Mesenchymal stem cell (in vitro differentiated cells and primary cell): ENCODE measurements around the gene APOL5.
A peak's percentile ranks its signal among the peaks of the same experiment; 100 is the strongest.
"Not testable (repeated sequence)": the region's sequence is repeated elsewhere in the genome, so short reads cannot be mapped to it uniquely, and the experiment has no call there.

Source experiments
- DNase-seq: peaks from one replicate; pipeline ENCODE4 v3.0.0-alpha.2; 2013
- H2AFZ ChIP-seq: one replicate; pipeline ENCODE4 v1.6.1; 2013; ENCODE audit warnings: low read depth, mild to moderate bottlenecking, control low read depth, inconsistent platforms, low read length, moderate library complexity
- H2AK5ac ChIP-seq: 2 replicates; pipeline ENCODE4 v1.6.1; 2013; ENCODE audit warnings: low read length, moderate library complexity, mild to moderate bottlenecking, inconsistent platforms; ENCODE audit not compliant: severe bottlenecking
- H2BK120ac ChIP-seq: one replicate; pipeline ENCODE4 v1.6.1; 2013; ENCODE audit warnings: low read depth, mild to moderate bottlenecking, inconsistent platforms, low read length, moderate library complexity
- H2BK12ac ChIP-seq, 2 experiments: one replicate each; pipeline ENCODE4 v1.6.1; 2013; ENCODE audit warnings: inconsistent platforms in 2 of 2, low read length in 2 of 2, mild to moderate bottlenecking in 2 of 2, moderate library complexity in 2 of 2, control low read depth in 1 of 2
- H2BK15ac ChIP-seq: one replicate; pipeline ENCODE4 v1.6.1; 2013; ENCODE audit warnings: mild to moderate bottlenecking, low read depth, inconsistent platforms; ENCODE audit not compliant: poor library complexity, severe bottlenecking
- H2BK5ac ChIP-seq: 2 replicates; pipeline ENCODE4 v1.6.1; 2013; ENCODE audit warnings: low read depth, mild to moderate bottlenecking, low read length, control low read depth, inconsistent platforms; ENCODE audit not compliant: poor library complexity, severe bottlenecking
- H3K14ac ChIP-seq, 2 experiments: one replicate each; pipeline ENCODE4 v1.6.1; 2013; ENCODE audit warnings: inconsistent platforms in 2 of 2, low read length in 2 of 2, control low read depth in 1 of 2, mild to moderate bottlenecking in 1 of 2, moderate library complexity in 1 of 2
- H3K18ac ChIP-seq, 2 experiments: one replicate each; pipeline ENCODE4 v1.6.1; 2013; ENCODE audit warnings: inconsistent platforms in 2 of 2, low read length in 2 of 2, control low read depth in 1 of 2, low read depth in 1 of 2, mild to moderate bottlenecking in 1 of 2
- H3K23ac ChIP-seq, 2 experiments: one replicate each; pipeline ENCODE4 v1.6.1; 2013; ENCODE audit warnings: inconsistent platforms in 2 of 2, low read length in 2 of 2, mild to moderate bottlenecking in 2 of 2, moderate library complexity in 2 of 2, control low read depth in 1 of 2
- H3K27ac ChIP-seq: 2 replicates; pipeline ENCODE4 v1.5.1; 2013; ENCODE audit warnings: mild to moderate bottlenecking, moderate library complexity, low read length, control low read depth, inconsistent platforms; ENCODE audit not compliant: poor library complexity, severe bottlenecking
- H3K27me3 ChIP-seq, 2 experiments: 2 replicates each; pipeline versions ENCODE4 v1.6.1 to v1.7.0; 2013; ENCODE audit warnings: low read length in 2 of 2, mild to moderate bottlenecking in 2 of 2, moderate library complexity in 2 of 2, control low read depth in 1 of 2, inconsistent platforms in 1 of 2; ENCODE audit not compliant: control insufficient read depth in 1 of 2, insufficient read depth in 1 of 2
- H3K36me3 ChIP-seq, 2 experiments: 2 replicates each; pipeline versions ENCODE4 v1.6.1 to v1.7.0; 2013; ENCODE audit warnings: low read length in 2 of 2, control low read depth in 1 of 2, inconsistent platforms in 1 of 2, low read depth in 1 of 2, mild to moderate bottlenecking in 1 of 2; ENCODE audit not compliant: insufficient read depth in 2 of 2, control insufficient read depth in 1 of 2
- H3K4ac ChIP-seq, 2 experiments: one replicate each; pipeline ENCODE4 v1.6.1; 2013; ENCODE audit warnings: inconsistent platforms in 2 of 2, low read length in 2 of 2, mild to moderate bottlenecking in 2 of 2, moderate library complexity in 2 of 2, control low read depth in 1 of 2, low read depth in 1 of 2
- H3K4me1 ChIP-seq: 2 replicates; pipeline ENCODE4 v1.6.1; 2013; ENCODE audit warnings: low read depth, low read length, control low read depth; ENCODE audit not compliant: control insufficient read depth, insufficient read depth
- H3K4me2 ChIP-seq: 2 replicates; pipeline ENCODE4 v1.6.1; 2013; ENCODE audit warnings: low read length, mild to moderate bottlenecking, inconsistent platforms; ENCODE audit not compliant: poor library complexity, severe bottlenecking
- H3K4me3 ChIP-seq, 2 experiments: 2 replicates each; pipeline versions ENCODE4 v1.5.1 to v1.7.0; 2013; ENCODE audit warnings: low read length in 2 of 2, mild to moderate bottlenecking in 2 of 2, control low read depth in 1 of 2, low read depth in 1 of 2; ENCODE audit not compliant: insufficient read depth in 1 of 2
- H3K79me1 ChIP-seq: replicated peaks from 2 replicates; pipeline ENCODE4 v1.6.1; 2013; ENCODE audit warnings: mild to moderate bottlenecking, control low read depth, low read length, inconsistent platforms; ENCODE audit not compliant: poor library complexity, severe bottlenecking
- H3K9ac ChIP-seq: 2 replicates; pipeline ENCODE4 v1.7.0; 2013; ENCODE audit warnings: mild to moderate bottlenecking, low read length, moderate library complexity
- H3K9me3 ChIP-seq: 2 replicates; pipeline ENCODE4 v1.7.0; 2013; ENCODE audit warnings: mild to moderate bottlenecking, low read length; ENCODE audit not compliant: control insufficient read depth
- H4K8ac ChIP-seq: one replicate; pipeline ENCODE4 v1.6.1; 2013; ENCODE audit warnings: inconsistent platforms, mild to moderate bottlenecking, low read length, moderate library complexity
- H4K91ac ChIP-seq: one replicate; pipeline ENCODE4 v1.6.1; 2013; ENCODE audit warnings: mild to moderate bottlenecking, low read length, inconsistent platforms
- WGBS: methylation state at CpG from one replicate; pipeline ENCODE4 v1.1.7; 2013; ENCODE audit warnings: mixed read lengths; 5-methylcytosine and 5-hydroxymethylcytosine counted together

Gene APOL5

DNA sequence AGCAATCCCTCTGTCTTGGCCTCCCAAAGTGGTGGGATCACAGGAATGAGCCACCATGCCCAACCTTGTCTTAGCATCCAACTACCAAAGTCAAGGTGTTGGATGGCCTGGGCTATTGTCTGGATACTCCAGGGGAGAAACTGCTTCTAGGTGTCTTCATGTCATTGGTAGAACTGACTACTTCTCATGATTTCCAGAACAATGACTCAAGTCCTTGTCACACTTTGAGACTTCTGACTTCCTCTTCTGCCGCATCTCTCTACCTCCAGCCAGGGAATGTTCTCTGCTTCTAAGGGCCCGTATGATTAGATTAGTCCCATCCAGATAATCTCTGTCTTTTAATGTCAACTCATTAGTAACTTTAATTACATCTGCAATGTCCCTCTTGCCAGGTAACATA, 38.8 kb upstream of the APOL5 start:
- no peak for DNase-seq
- no peak overlapping the region for H3K23ac ChIP-seq
- no peaks in the 10 kb centered on the region for H3K79me1 ChIP-seq
- H3K4ac ChIP-seq, result no peak overlapping the region
- H2BK12ac ChIP-seq, result no peak overlapping the region
- H4K8ac ChIP-seq, result no peak overlapping the region
- H2AK5ac ChIP-seq, result no peak overlapping the region
- H3K27ac ChIP-seq, result no peak overlapping the region
- H3K36me3 ChIP-seq, result no peaks in the 10 kb centered on the region
- peaks cover 3% of the 10 kb centered on the region for H3K4me1 ChIP-seq
- H3K9me3 ChIP-seq, result no peaks in the 10 kb centered on the region
- no peak overlapping the region for H3K9ac ChIP-seq
- H2AFZ ChIP-seq, result no peak overlapping the region
- H3K27me3 ChIP-seq, result peaks cover 0 to 6% of the 10 kb centered on the region in 2 experiments
- no peak overlapping the region for H3K4me3 ChIP-seq
- no peak overlapping the region for H2BK5ac ChIP-seq
- H3K14ac ChIP-seq, result no peak overlapping the region
- no peak overlapping the region for H2BK120ac ChIP-seq
- H3K4me2 ChIP-seq, result no peak overlapping the region
- H4K91ac ChIP-seq, result no peak overlapping the region
- H2BK15ac ChIP-seq, result no peak overlapping the region
- no peak overlapping the region for H3K18ac ChIP-seq
- 78% methylated on average over 2 of the region's 2 CpGs for WGBS

DNA sequence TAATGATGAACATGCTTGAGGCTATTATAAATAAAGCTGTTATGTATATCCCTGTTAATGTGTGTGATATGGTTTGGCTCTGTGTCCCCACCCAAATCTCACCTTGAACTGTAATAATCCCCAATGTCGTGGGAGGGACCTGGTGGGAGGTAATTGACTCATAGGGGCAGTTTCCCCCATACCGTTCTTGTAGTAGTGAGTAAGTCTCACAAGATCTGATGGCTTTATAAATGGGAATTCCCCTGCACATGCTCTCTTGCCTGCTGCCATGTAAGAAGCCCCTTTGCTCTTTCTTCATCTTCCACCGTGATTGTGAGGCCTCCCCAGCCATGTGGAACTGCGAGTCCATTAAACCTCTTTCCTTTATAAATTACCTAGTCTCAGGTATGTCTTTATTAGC, 38.2 kb upstream of the APOL5 start:
- DNase-seq, result peak; percentile 36
- not testable (repeated sequence) for H3K4me1 ChIP-seq, H3K4me3 ChIP-seq, H3K4ac ChIP-seq, H3K79me1 ChIP-seq, H3K27ac ChIP-seq, H3K27me3 ChIP-seq, H4K8ac ChIP-seq, H2AK5ac ChIP-seq, H3K9ac ChIP-seq, H2BK120ac ChIP-seq, H3K4me2 ChIP-seq, H4K91ac ChIP-seq, H2BK12ac ChIP-seq, H3K23ac ChIP-seq, H2BK5ac ChIP-seq, H2BK15ac ChIP-seq, H3K14ac ChIP-seq, H3K9me3 ChIP-seq, H3K36me3 ChIP-seq, H3K18ac ChIP-seq, H2AFZ ChIP-seq
- 100% methylated on average over 1 of the region's 4 CpGs for WGBS

DNA sequence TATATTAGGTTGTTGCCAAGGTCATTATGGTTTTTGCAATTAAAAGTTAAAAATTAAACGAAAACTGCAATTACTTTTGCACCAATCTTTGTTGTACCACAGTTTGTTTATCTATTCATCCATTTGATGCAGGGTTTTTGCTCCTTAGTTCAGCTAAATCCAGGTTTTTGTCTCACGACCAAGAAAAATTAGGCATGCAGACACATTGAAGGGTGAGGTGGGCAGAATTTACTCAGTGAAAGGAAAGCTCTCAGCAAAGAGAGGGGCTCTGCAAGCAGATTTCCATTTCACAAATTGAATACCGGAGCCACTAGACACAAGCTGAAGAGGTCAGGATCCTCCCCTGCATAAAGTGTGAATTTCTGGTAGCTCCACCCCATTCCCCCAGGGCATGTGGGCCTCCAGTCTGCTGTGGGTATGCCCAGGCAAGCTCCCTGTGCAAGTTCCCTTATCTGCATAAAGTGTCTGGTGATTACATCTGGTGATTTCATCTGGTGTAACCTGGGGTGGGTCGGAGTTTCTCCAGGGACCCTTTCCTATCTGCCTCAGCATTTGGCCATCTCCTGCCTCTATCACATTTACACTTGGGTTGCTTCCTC, 36.1 kb upstream of the APOL5 start:
- no peaks in the 10 kb centered on the region for H3K9me3 ChIP-seq
- H2BK12ac ChIP-seq, result no peak overlapping the region
- H3K4me1 ChIP-seq, result peaks cover 3% of the 10 kb centered on the region
- peaks cover 0 to 6% of the 10 kb centered on the region in 2 experiments for H3K27me3 ChIP-seq
- 72% methylated on average over 2 of the region's 4 CpGs for WGBS
- no peaks in the 10 kb centered on the region for H3K36me3 ChIP-seq
- no peak overlapping the region for H2BK120ac ChIP-seq
- no peak overlapping the region for H4K91ac ChIP-seq
- no peak overlapping the region for H3K9ac ChIP-seq
- H2AFZ ChIP-seq, result no peak overlapping the region
- no peak overlapping the region for H2BK5ac ChIP-seq
- no peak overlapping the region for H2BK15ac ChIP-seq
- no peak overlapping the region for H4K8ac ChIP-seq
- H3K23ac ChIP-seq, result no peak overlapping the region
- peak; percentile 48 for DNase-seq
- H3K4me2 ChIP-seq, result no peak overlapping the region
- no peak overlapping the region for H3K27ac ChIP-seq
- no peak overlapping the region for H3K18ac ChIP-seq
- H3K14ac ChIP-seq, result no peak overlapping the region
- no peak overlapping the region for H3K4me3 ChIP-seq
- H2AK5ac ChIP-seq, result no peak overlapping the region
- no peaks in the 10 kb centered on the region for H3K79me1 ChIP-seq
- H3K4ac ChIP-seq, result no peak overlapping the region

DNA sequence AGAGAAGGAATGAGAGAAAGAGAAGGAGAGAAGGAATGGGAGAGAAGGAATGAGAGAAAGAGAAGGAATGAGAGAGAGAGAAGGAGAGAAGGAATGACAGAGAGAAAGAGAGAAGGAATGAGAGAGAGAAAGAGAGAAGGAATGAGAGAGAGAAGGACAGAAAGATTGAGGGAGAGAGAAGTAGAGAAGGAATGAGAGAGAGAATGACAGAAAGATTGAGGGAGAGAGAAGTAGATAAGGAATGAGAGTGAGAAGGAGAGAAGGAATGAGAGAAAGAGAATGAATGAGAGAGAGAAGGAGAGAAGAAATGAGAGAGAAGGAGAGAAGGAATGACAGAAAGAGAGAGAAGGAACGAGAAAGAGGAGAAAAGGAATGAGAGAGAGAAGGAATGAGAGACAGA, 34.1 kb upstream of the APOL5 start:
- Histone ChIP-seq H3K27me3 (peaks cover 0 to 6% of the 10 kb centered on the region in 2 experiments), H3K4me2 (no peak overlapping the region), H3K9ac (no peak overlapping the region), H3K4ac (no peak overlapping the region), H3K79me1 (no peaks in the 10 kb centered on the region), H4K8ac (no peak overlapping the region), H3K18ac (no peak overlapping the region), H4K91ac (no peak overlapping the region), H3K4me3 (no peak overlapping the region), H2BK15ac (no peak overlapping the region), H3K23ac (no peak overlapping the region), H2BK5ac (no peak overlapping the region), H3K4me1 (no peaks in the 10 kb centered on the region), H3K14ac (no peak overlapping the region), H2BK120ac (no peak overlapping the region), H3K36me3 (no peaks in the 10 kb centered on the region), H2BK12ac (no peak overlapping the region), H2AK5ac (no peak overlapping the region), H2AFZ (no peak overlapping the region), H3K9me3 (no peaks in the 10 kb centered on the region), H3K27ac (no peak overlapping the region)
- WGBS, result 91% methylated on average over 1 of the region's 1 CpG
- no peak for DNase-seq
